Measurements from ENCODE around the gene NAA80. TPM values are rescaled to one million over a fixed set of nuclear protein-coding genes. Genes with fewer than 3 reads are reported as not detected.

Gene NAA80
- total RNA-seq, 1 donor from 2014 or later = 8.5 TPM

DNA sequence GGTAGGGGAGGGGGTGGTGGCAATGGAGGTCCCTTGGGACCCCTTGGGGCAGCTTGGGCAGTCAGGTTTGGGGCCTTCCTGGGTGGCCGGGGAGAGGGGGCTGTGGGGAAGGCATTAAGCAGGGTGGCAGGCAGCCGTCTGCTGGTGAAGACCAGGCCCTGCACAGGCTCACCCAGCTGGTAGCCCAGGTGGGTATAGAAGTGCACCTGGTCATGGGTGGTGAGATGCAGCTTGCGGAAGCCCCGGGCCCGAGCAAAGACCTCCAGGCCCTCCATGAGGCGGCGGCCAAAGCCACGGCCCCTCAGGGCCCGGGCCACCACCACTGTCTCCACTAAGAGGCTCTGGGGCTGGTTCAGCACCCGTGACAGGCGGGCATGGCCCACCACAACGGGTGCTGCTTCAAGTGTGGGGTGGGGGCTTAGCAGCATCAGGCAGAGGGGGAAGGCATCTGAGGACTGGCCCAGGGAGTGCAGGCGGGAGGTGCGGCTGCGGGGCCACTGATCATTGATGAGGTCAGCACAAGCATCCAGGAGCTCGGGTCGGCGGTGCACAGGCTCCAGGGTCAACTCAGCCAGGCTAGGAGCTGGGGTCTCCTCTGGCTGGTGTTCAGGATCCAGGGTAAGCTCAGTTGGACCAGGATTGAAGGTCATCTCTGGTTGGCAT is 2.4 kb downstream of the NAA80 start:
- DNase-seq (ENCODE audit: low read depth) = no peak
- no peaks in the 10 kb centered on the region for H3K36me3 ChIP-seq (ENCODE audit: control insufficient read depth, insufficient read depth, low read length)
- H3K27me3 ChIP-seq (ENCODE audit: control insufficient read depth, insufficient read depth, low read length) = no peaks in the 10 kb centered on the region
- TF ChIP-seq CTCF (IDR thresholded peaks at IDR 0.05; ENCODE audit: insufficient read depth, low read length, poor library complexity, severe bottlenecking) = no peak
- H3K4me3 ChIP-seq (ENCODE audit: low read depth, low read length) = no peak overlapping the region

GRCh38 chr3:50295553-50296431 is 3.4 kb downstream of the NAA80 start:
- Histone ChIP-seq H3K27me3 (ENCODE audit: control insufficient read depth, insufficient read depth, low read length) (no peaks in the 10 kb centered on the region), H3K4me3 (ENCODE audit: low read depth, low read length) (no peak overlapping the region), H3K36me3 (ENCODE audit: control insufficient read depth, insufficient read depth, low read length) (no peaks in the 10 kb centered on the region)
- no peak for TF ChIP-seq CTCF (IDR thresholded peaks at IDR 0.05; ENCODE audit: insufficient read depth, low read length, poor library complexity, severe bottlenecking)
- DNase-seq (ENCODE audit: low read depth) = no peak

GRCh38 chr3:50294492-50295403 is 4.5 kb downstream of the NAA80 start:
- DNase-seq (ENCODE audit: low read depth) = no peak
- no peaks in the 10 kb centered on the region for H3K27me3 ChIP-seq (ENCODE audit: control insufficient read depth, insufficient read depth, low read length)
- no peak overlapping the region for H3K4me3 ChIP-seq (ENCODE audit: low read depth, low read length)
- H3K36me3 ChIP-seq (ENCODE audit: control insufficient read depth, insufficient read depth, low read length) = no peaks in the 10 kb centered on the region
- TF ChIP-seq CTCF (IDR thresholded peaks at IDR 0.05; ENCODE audit: insufficient read depth, low read length, poor library complexity, severe bottlenecking) = no peak

DNA sequence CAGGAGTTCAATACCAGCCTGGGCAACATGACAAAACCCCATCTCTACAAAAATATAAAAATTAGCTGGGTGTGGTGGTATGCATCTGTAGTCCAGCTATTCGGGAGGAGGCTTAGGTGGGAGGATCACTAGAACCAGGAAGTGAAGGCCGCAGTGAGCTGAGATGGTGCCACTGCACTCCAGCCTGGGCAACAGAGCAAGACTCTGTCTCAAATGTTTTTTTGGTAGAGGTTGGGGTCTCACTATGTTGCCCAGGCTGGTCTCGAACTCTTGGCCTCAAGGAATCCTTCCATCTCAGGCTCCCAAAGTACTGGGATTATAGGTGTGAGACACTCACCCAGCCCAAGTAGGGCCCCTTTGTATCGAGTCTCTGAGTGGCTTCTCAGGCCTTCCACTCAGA is 5.1 kb downstream of the NAA80 start:
- no peak for DNase-seq (ENCODE audit: low read depth)
- no peak for TF ChIP-seq CTCF (IDR thresholded peaks at IDR 0.05; ENCODE audit: insufficient read depth, low read length, poor library complexity, severe bottlenecking)
- no peak overlapping the region for H3K4me3 ChIP-seq (ENCODE audit: low read depth, low read length)
- H3K27me3 ChIP-seq (ENCODE audit: control insufficient read depth, insufficient read depth, low read length) = no peaks in the 10 kb centered on the region
- no peaks in the 10 kb centered on the region for H3K36me3 ChIP-seq (ENCODE audit: control insufficient read depth, insufficient read depth, low read length)

DNA sequence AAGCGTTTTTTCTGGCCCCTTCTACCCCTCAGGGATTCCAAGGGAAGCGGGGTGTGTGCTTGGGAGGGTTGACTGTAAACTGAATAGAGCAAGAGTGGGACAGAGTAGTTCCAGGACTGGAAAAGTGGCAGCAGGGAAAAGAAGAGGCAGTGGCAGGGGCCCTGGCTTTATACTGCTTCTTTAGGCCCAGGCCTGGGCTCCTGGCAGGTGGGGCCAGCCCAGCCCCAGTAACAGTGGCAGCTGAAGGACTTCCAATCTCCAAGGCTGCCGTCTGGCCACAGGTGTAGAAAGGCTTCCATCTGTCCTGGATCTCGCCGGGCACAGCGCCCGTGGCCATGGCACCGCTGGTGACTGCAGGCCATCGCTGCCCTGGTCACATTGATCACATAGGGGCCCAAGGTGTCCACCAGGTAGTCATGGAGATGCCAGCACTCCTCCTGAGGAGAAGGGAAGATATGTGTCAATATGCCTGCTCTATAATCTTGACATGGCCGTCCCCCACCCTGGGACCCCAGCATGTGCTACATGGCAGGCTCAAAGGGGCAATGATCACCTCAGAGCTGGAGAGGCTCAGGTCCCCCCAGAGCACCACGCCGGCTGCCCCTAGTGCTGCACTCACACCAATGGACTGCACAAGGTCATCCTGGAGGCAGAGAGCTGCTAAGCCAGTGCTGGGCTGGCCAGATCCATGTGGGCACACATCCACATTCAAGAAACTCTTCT is 6.0 kb downstream of the NAA80 start:
- Histone ChIP-seq H3K4me3 (ENCODE audit: low read depth, low read length) (no peak overlapping the region), H3K36me3 (ENCODE audit: control insufficient read depth, insufficient read depth, low read length) (peaks cover 3% of the 10 kb centered on the region), H3K27me3 (ENCODE audit: control insufficient read depth, insufficient read depth, low read length) (no peaks in the 10 kb centered on the region)
- no peak for TF ChIP-seq CTCF (IDR thresholded peaks at IDR 0.05; ENCODE audit: insufficient read depth, low read length, poor library complexity, severe bottlenecking)
- no peak for DNase-seq (ENCODE audit: low read depth)
